Gastrocnemius medialis (tissue), 4 donors: ENCODE data around the gene DNM1L.

Experiments used
- CTCF ChIP-seq, 5 experiments: fragments of 450-650 bp in 3 of 5; fragments of 200-600 bp in 2 of 5; sonication (generic) in 2 of 5; IDR thresholded peaks in 4 of 5; conservative IDR thresholded peaks in 1 of 5; 1 replicate in 4 of 5; 2 replicates in 1 of 5; pipeline ENCODE4 v1.5.1; 2016 to 2019; ENCODE audit warnings: antibody characterized with exemption in 5 of 5, mild to moderate bottlenecking in 3 of 5, moderate library complexity in 3 of 5
- POLR2A ChIP-seq, 2 donors: fragments of 450-650 bp; IDR thresholded peaks; one replicate each; pipeline ENCODE4 v1.6.1; 2017; ENCODE audit warnings: antibody characterized with exemption in 2 of 2, mild to moderate bottlenecking in 2 of 2, moderate library complexity in 2 of 2

GRCh38 chr12:32702473-32702872, 23.4 kb downstream of the DNM1L start:
- TF ChIP-seq CTCF (IDR thresholded peaks at IDR 0.05 in 4 of 5, conservative IDR thresholded peaks at IDR 0.05 in 1 of 5) (no peak), POLR2A (IDR thresholded peaks at IDR 0.05) (no peak)
